Progenitor cell of endocrine pancreas (in vitro differentiated cells): Measurements from ENCODE around the gene PDE1C. TPM values are rescaled to one million over a fixed set of nuclear protein-coding genes. Genes with fewer than 3 reads are reported as not detected.

Source experiments
- DNase-seq: peaks from one replicate; pipeline ENCODE4 v3.0.0; 2021; ENCODE audit warnings: low spot score; ENCODE audit not compliant: unreplicated experiment
- H3K27ac Mint-ChIP-seq: 2 replicates; pipeline ENCODE4 v1.8.0; 2021; ENCODE audit warnings: mild to moderate bottlenecking, moderate library complexity, mixed read lengths
- H3K27me3 Mint-ChIP-seq: 2 replicates; pipeline ENCODE4 v1.8.0; 2021; ENCODE audit warnings: mixed read lengths
- H3K36me3 Mint-ChIP-seq: 2 replicates; pipeline ENCODE4 v1.8.0; 2022; ENCODE audit warnings: mixed read lengths; ENCODE audit not compliant: insufficient read depth
- H3K4me1 Mint-ChIP-seq: 2 replicates; pipeline ENCODE4 v1.8.0; 2021; ENCODE audit warnings: low read depth, mixed read lengths
- H3K4me3 Mint-ChIP-seq: 2 replicates; pipeline ENCODE4 v1.8.0; 2021; ENCODE audit warnings: low read depth, mild to moderate bottlenecking, moderate library complexity, mixed read lengths
- H3K9me3 Mint-ChIP-seq: 2 replicates; pipeline ENCODE4 v1.8.0; 2021; ENCODE audit warnings: low read depth, mixed read lengths
- total RNA-seq: library from RNA; stranded (reverse); gene quantifications from 2 replicates; pipeline ENCODE4 v1.2.1, GENCODE V29; 2021
- TF ChIP-seq, protein P1 (sequence below): fragments of 200-600 bp; sonication (generic); IDR thresholded peaks from one replicate; pipeline ENCODE4 v1.5.0; 2021; ENCODE audit warnings: antibody characterized with exemption, mild to moderate bottlenecking; ENCODE audit not compliant: unreplicated experiment

The PDE1C gene
- total RNA-seq, 1 donor from 2014 or later = 1.7 TPM

- peak; percentile 33 for DNase-seq
- Mint-ChIP-seq H3K4me3 (no peak overlapping the region), H3K27me3 (peaks cover 57% of the 10 kb centered on the region), H3K36me3 (no peaks in the 10 kb centered on the region), H3K4me1 (peaks cover 20% of the 10 kb centered on the region), H3K9me3 (no peaks in the 10 kb centered on the region), H3K27ac (no peak overlapping the region)
- TF ChIP-seq, protein P1, sequence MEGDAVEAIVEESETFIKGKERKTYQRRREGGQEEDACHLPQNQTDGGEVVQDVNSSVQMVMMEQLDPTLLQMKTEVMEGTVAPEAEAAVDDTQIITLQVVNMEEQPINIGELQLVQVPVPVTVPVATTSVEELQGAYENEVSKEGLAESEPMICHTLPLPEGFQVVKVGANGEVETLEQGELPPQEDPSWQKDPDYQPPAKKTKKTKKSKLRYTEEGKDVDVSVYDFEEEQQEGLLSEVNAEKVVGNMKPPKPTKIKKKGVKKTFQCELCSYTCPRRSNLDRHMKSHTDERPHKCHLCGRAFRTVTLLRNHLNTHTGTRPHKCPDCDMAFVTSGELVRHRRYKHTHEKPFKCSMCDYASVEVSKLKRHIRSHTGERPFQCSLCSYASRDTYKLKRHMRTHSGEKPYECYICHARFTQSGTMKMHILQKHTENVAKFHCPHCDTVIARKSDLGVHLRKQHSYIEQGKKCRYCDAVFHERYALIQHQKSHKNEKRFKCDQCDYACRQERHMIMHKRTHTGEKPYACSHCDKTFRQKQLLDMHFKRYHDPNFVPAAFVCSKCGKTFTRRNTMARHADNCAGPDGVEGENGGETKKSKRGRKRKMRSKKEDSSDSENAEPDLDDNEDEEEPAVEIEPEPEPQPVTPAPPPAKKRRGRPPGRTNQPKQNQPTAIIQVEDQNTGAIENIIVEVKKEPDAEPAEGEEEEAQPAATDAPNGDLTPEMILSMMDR = peak; percentile 68
Measured at GRCh38 chr7:32062150-32062549, 8.1 kb downstream of the PDE1C start.

DNA sequence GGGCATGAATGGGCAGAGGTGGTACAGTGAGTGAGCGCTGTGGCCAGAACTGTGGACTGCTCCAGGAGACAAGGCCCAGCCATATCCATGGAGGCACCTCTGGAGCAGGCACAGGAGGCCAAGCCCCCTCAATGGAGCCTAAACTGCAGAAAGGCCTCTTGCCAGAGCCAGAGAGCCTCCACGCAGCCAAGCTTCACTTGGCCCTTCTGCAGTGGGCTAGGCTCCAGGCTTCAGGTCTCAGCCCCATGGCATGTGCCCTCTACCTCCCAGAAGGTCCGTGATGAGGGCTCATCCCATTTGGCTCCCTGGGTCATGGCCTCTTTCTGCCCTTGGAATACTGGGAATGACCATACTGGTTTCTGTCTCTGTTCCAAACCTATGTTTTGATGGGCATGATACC is 8.9 kb downstream of the PDE1C start:
- peaks cover 50% of the 10 kb centered on the region for H3K27me3 Mint-ChIP-seq
- TF ChIP-seq, protein P1 = no peak
- no peaks in the 10 kb centered on the region for H3K36me3 Mint-ChIP-seq
- H3K4me1 Mint-ChIP-seq = peaks cover 24% of the 10 kb centered on the region
- H3K4me3 Mint-ChIP-seq = no peak overlapping the region
- no peak overlapping the region for H3K27ac Mint-ChIP-seq
- no peaks in the 10 kb centered on the region for H3K9me3 Mint-ChIP-seq
- no peak for DNase-seq

DNA sequence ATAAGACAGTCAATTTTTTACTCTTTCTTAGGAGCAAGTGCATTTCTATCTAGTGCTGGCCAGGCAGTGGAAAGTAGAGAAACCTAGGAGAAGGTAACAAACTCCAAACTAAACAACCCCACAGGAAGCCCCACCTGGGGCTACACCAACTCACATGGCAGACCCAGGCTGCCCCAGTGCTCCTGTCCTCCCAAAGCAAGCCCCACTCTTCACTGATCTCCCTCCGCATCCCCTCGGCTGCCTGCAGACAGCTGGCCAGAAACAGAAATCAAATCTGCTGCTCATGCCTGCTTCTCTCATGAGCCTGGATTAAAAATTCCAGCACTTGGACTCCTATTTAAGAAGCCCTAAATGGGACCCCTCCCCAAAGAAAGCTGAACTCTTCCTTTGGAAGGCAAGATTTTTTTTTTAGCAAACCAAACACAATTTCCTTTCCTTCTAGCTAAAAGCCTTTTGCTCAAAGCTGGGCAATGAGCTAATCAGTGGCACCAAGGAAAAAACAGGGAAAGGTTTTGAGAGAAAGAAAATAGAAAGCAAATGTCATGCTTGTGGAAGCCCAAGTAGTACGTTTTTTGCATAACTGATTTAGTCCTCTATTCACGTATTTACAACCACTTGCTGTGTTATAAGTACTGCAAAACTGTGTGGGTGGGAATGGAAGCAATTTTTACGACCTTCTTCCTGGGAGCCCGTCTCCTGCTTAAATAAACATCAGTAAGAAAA is 10.8 kb downstream of the PDE1C start:
- Mint-ChIP-seq H3K4me1 (peaks cover 24% of the 10 kb centered on the region), H3K36me3 (no peaks in the 10 kb centered on the region), H3K27me3 (peaks cover 41% of the 10 kb centered on the region), H3K27ac (no peak overlapping the region), H3K9me3 (no peaks in the 10 kb centered on the region), H3K4me3 (no peak overlapping the region)
- DNase-seq = no peak
- TF ChIP-seq, protein P1 = no peak

DNA sequence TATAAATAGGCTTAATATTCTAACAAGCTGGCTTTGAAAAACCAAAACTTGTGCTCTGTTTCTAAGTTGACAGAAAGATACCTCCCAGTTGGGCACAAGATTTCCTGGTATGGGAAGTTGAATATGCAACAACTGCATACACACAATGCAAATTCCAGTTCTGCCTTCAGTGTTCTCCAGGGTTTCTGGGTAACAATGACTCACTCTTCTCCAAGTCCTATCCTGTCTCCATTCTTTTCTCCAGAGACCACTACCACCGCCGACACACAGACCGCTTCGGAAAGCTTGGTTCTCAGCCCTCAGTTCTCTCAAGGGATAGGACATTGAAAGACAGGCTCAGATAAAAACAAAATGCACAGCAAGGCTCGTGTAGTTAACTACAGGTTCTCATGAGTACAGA is 12.2 kb downstream of the PDE1C start:
- no peak overlapping the region for H3K27ac Mint-ChIP-seq
- peaks cover 24% of the 10 kb centered on the region for H3K4me1 Mint-ChIP-seq
- TF ChIP-seq, protein P1 = no peak
- H3K36me3 Mint-ChIP-seq = no peaks in the 10 kb centered on the region
- no peak for DNase-seq
- peaks cover 36% of the 10 kb centered on the region for H3K27me3 Mint-ChIP-seq
- H3K9me3 Mint-ChIP-seq = no peaks in the 10 kb centered on the region
- H3K4me3 Mint-ChIP-seq = no peak overlapping the region

GRCh38 chr7:32056767-32057166 is 13.4 kb downstream of the PDE1C start:
- TF ChIP-seq, protein P1 = no peak
- H3K9me3 Mint-ChIP-seq = no peaks in the 10 kb centered on the region
- peaks cover 24% of the 10 kb centered on the region for H3K4me1 Mint-ChIP-seq
- DNase-seq = no peak
- H3K27me3 Mint-ChIP-seq = peaks cover 34% of the 10 kb centered on the region
- no peaks in the 10 kb centered on the region for H3K36me3 Mint-ChIP-seq
- H3K27ac Mint-ChIP-seq = no peak overlapping the region
- H3K4me3 Mint-ChIP-seq = no peak overlapping the region
